SU-DHL-6 (cell line): ENCODE measurements around the gene CSF1R.

ENCODE experiments used
- CTCF ChIP-seq: fragments of 200-600 bp; sonication (generic); IDR thresholded peaks from one replicate; pipeline ENCODE4 v1.5.1; 2017; ENCODE audit warnings: antibody characterized with exemption, mild to moderate bottlenecking, low read length, moderate library complexity; ENCODE audit not compliant: insufficient read depth, poor library complexity, severe bottlenecking
- EZH2phosphoT487 ChIP-seq: fragments of 200-600 bp; sonication (generic), shearing (Covaris generic); conservative IDR thresholded peaks from 2 replicates; pipeline ENCODE4 v1.6.1; 2018; ENCODE audit warnings: mild to moderate bottlenecking, antibody characterized with exemption, low read length, moderate library complexity, mixed read lengths

GRCh38 chr5:150126199-150126920, 40.0 kb upstream of the CSF1R start:
- TF ChIP-seq CTCF (no peak), EZH2phosphoT487 (no peak)
